Measurements from ENCODE around the gene STON1.

STON1 gene

GRCh38 chr2:48633143-48633542 is 103.2 kb downstream of the STON1 start:
- no peak for ATAC-seq
- TF ChIP-seq, protein P1, sequence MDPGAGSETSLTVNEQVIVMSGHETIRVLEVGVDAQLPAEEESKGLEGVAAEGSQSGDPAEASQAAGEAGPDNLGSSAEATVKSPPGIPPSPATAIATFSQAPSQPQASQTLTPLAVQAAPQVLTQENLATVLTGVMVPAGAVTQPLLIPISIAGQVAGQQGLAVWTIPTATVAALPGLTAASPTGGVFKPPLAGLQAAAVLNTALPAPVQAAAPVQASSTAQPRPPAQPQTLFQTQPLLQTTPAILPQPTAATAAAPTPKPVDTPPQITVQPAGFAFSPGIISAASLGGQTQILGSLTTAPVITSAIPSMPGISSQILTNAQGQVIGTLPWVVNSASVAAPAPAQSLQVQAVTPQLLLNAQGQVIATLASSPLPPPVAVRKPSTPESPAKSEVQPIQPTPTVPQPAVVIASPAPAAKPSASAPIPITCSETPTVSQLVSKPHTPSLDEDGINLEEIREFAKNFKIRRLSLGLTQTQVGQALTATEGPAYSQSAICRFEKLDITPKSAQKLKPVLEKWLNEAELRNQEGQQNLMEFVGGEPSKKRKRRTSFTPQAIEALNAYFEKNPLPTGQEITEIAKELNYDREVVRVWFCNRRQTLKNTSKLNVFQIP (CRISPR knock-in tag; IDR thresholded peaks at IDR 0.05; ENCODE audit: borderline replicate concordance, low read depth) = no peak
- TF ChIP-seq CSDC2 (CRISPR knock-in tag; IDR thresholded peaks at IDR 0.05) (no peak), RARB (CRISPR knock-in tag; IDR thresholded peaks at IDR 0.05) (no peak), ZFP30 (CRISPR knock-in tag; IDR thresholded peaks at IDR 0.05) (no peak), OSR1 (CRISPR knock-in tag; IDR thresholded peaks at IDR 0.05) (no peak), CREB5 (CRISPR knock-in tag; IDR thresholded peaks at IDR 0.05; ENCODE audit: low read depth) (no peak), CSRNP3 (CRISPR knock-in tag; IDR thresholded peaks at IDR 0.05) (no peak), ISL1 (CRISPR knock-in tag; IDR thresholded peaks at IDR 0.05) (no peak), ZC3H10 (CRISPR knock-in tag; IDR thresholded peaks at IDR 0.05) (no peak), PPARA (CRISPR knock-in tag; IDR thresholded peaks at IDR 0.05; ENCODE audit: borderline replicate concordance) (no peak), ZNF565 (CRISPR knock-in tag; conservative IDR thresholded peaks at IDR 0.05; ENCODE audit: low read depth) (no peak), SNAI2 (CRISPR knock-in tag; IDR thresholded peaks at IDR 0.05) (no peak), PATZ1 (CRISPR knock-in tag; IDR thresholded peaks at IDR 0.05; ENCODE audit: borderline replicate concordance) (no peak)

- ATAC-seq = no peak
- TF ChIP-seq GLIS3 (CRISPR knock-in tag; IDR thresholded peaks at IDR 0.05) (no peak), BACH2 (CRISPR knock-in tag; IDR thresholded peaks at IDR 0.05; ENCODE audit: borderline replicate concordance) (no peak), ARNTL (CRISPR knock-in tag; IDR thresholded peaks at IDR 0.05; ENCODE audit: borderline replicate concordance, low read depth) (no peak), TOX (CRISPR knock-in tag; IDR thresholded peaks at IDR 0.05; ENCODE audit: borderline replicate concordance) (no peak), ESRRG (CRISPR knock-in tag; IDR thresholded peaks at IDR 0.05) (no peak), CSDC2 (CRISPR knock-in tag; IDR thresholded peaks at IDR 0.05) (no peak), TCF4 (CRISPR knock-in tag; IDR thresholded peaks at IDR 0.05; ENCODE audit: borderline replicate concordance) (no peak), TSHZ2 (CRISPR knock-in tag; IDR thresholded peaks at IDR 0.05) (no peak), OSR1 (CRISPR knock-in tag; IDR thresholded peaks at IDR 0.05) (no peak), ZFP30 (CRISPR knock-in tag; IDR thresholded peaks at IDR 0.05) (no peak), ISL1 (CRISPR knock-in tag; IDR thresholded peaks at IDR 0.05) (no peak), ZFP3 (CRISPR knock-in tag; IDR thresholded peaks at IDR 0.05) (no peak), PPARA (CRISPR knock-in tag; IDR thresholded peaks at IDR 0.05; ENCODE audit: borderline replicate concordance) (no peak), RARB (CRISPR knock-in tag; IDR thresholded peaks at IDR 0.05) (no peak), ZC3H10 (CRISPR knock-in tag; IDR thresholded peaks at IDR 0.05) (no peak), PATZ1 (CRISPR knock-in tag; IDR thresholded peaks at IDR 0.05; ENCODE audit: borderline replicate concordance) (no peak)
- TF ChIP-seq, protein P1 (CRISPR knock-in tag; IDR thresholded peaks at IDR 0.05; ENCODE audit: borderline replicate concordance, low read depth) = no peak
Observed at GRCh38 chr2:48635786-48636185, 105.8 kb downstream of the STON1 start.

Data from SK-N-SH treated with all-trans-retinoic acid at 6 μM for 48 hours (cell line).